NCI-H748 (cell line): ENCODE data around the gene MYH7B.

ENCODE experiments used
- DNase-seq: peaks from one replicate; lab custom pipeline; 2025; ENCODE audit not compliant: unreplicated experiment; lab: John Stamatoyannopoulos, UW

MYH7B gene

DNA sequence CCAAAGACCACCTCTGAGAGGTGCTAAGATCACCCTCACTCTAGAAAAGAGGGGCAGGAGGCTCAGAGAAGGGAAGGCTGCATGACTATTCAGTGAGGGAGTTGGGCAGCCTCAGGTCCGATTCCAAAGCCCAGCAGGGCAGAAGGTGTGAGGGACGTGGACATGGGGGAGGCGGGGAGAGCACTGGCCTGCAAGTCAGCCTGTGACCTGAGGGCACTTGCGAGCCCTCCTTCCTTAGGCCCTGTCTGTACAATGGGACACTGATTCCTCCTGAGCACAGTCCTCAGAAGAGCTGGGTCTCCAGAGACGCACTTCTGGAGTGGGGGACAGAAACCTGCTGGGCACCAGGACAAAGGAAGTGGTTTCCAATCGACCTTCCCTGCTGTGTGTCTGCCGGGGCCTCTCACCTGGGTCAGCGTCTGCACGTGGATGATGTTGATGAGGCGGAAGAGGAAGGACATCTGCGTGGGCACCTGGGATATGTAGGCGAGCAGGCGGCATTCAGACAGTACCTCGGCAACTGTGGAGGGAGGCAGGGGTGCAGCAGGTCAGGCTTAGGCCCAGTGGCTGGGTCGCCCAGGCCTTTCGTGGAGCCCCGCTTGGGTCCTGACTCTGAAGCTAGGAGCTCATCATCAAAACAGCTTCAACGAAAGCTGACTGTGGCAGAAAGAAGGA lies 48.5 kb downstream of the MYH7B start:
- DNase-seq, result no peak

GRCh38 chr20:35004749-35005462 lies 49.2 kb downstream of the MYH7B start:
- no peak for DNase-seq
